NCI-H1417 (cell line): ENCODE results near the gene TNS4.
"Not testable (repeated sequence)": the region's sequence is repeated elsewhere in the genome, so short reads cannot be mapped to it uniquely, and the experiment has no call there.

Source experiments
- DNase-seq, 3 experiments: peaks; one replicate each; lab custom pipeline; 2025; lab: John Stamatoyannopoulos, UW

Gene TNS4

GRCh38 chr17:40501499-40501911 is at the start of gene TNS4:
TNS4 (minus strand) TSS chr17:40501623; CDS start chr17:40496425, 5,198 bp downstream.
- no peak for DNase-seq

GRCh38 chr17:40550608-40551007 is 49.2 kb upstream of the TNS4 start:
- peak in 1 of 3 experiments; percentile 14 for DNase-seq

GRCh38 chr17:40548982-40549685 is 47.7 kb upstream of the TNS4 start:
- DNase-seq: peak; percentile 57 to 90 (median 62)

- no peak for DNase-seq
These were observed 47.1 kb upstream of the TNS4 start for GRCh38 chr17:40548491-40548981.

- DNase-seq: no peak
These were observed 46.5 kb upstream of the TNS4 start for GRCh38 chr17:40547785-40548478.

GRCh38 chr17:40547079-40547784 is 45.8 kb upstream of the TNS4 start:
- DNase-seq: peak; percentile 93 to 98 (median 95)

GRCh38 chr17:40546497-40546896 is 45.1 kb upstream of the TNS4 start:
- not testable (repeated sequence) for DNase-seq

GRCh38 chr17:40545660-40546059 is 44.2 kb upstream of the TNS4 start:
- DNase-seq: no peak

GRCh38 chr17:40542558-40543411 is 41.4 kb upstream of the TNS4 start:
- peak in 2 of 3 experiments; percentile 63 to 64 for DNase-seq

- peak; percentile 13 to 64 (median 63) for DNase-seq
These were observed 40.6 kb upstream of the TNS4 start for GRCh38 chr17:40541873-40542557.

- no peak for DNase-seq
These were observed 39.8 kb upstream of the TNS4 start for GRCh38 chr17:40541060-40541872.

GRCh38 chr17:40540448-40540847 is 39.0 kb upstream of the TNS4 start:
- no peak for DNase-seq

GRCh38 chr17:40539711-40540411 is 38.4 kb upstream of the TNS4 start:
- no peak for DNase-seq

- DNase-seq: no peak
These were observed 37.7 kb upstream of the TNS4 start for GRCh38 chr17:40538936-40539705.

GRCh38 chr17:40538019-40538935 is 36.9 kb upstream of the TNS4 start:
- DNase-seq: peak in 1 of 3 experiments; percentile 13

GRCh38 chr17:40536295-40537171 is 35.1 kb upstream of the TNS4 start:
- DNase-seq: no peak

- peak in 1 of 3 experiments; percentile 79 for DNase-seq
These were observed 34.5 kb upstream of the TNS4 start for GRCh38 chr17:40535924-40536294.
